Effector memory CD4-positive, alpha-beta T cell (primary cell): ENCODE data around the gene TMEM132A.
"Not testable (repeated sequence)": the region's sequence is repeated elsewhere in the genome, so short reads cannot be mapped to it uniquely, and the experiment has no call there.

Experiments
- DNase-seq, 3 donors: peaks; one replicate each; pipeline ENCODE4 v3.0.0-alpha.2; 2020
- H3K27ac ChIP-seq: 2 replicates; pipeline ENCODE4 v1.7.0; 2013; ENCODE audit warnings: mild to moderate bottlenecking, low read length, moderate library complexity; ENCODE audit not compliant: insufficient read depth, poor library complexity, severe bottlenecking
- H3K27me3 ChIP-seq: replicated peaks from 2 replicates; pipeline ENCODE4 v1.7.0; 2013; ENCODE audit warnings: mild to moderate bottlenecking, low read length; ENCODE audit not compliant: insufficient read depth, control insufficient read depth, poor library complexity, severe bottlenecking
- H3K36me3 ChIP-seq: 2 replicates; pipeline ENCODE4 v1.7.0; 2013; ENCODE audit warnings: mild to moderate bottlenecking, low read length, moderate library complexity; ENCODE audit not compliant: control insufficient read depth, insufficient read depth
- H3K4me1 ChIP-seq: 2 replicates; pipeline ENCODE4 v1.7.0; 2013; ENCODE audit warnings: low read length, mild to moderate bottlenecking; ENCODE audit not compliant: control insufficient read depth, insufficient read depth, poor library complexity, severe bottlenecking
- H3K4me3 ChIP-seq: 2 replicates; pipeline ENCODE4 v1.7.0; 2013; ENCODE audit warnings: low read length, low read depth, mild to moderate bottlenecking; ENCODE audit not compliant: insufficient read depth, poor library complexity, severe bottlenecking
- H3K9me3 ChIP-seq: 2 replicates; pipeline ENCODE4 v1.7.0; 2013; ENCODE audit warnings: mild to moderate bottlenecking, low read length, moderate library complexity; ENCODE audit not compliant: control insufficient read depth

TMEM132A gene

GRCh38 chr11:60905551-60906113 is 18.6 kb upstream of the TMEM132A start:
- Histone ChIP-seq H3K27me3 (no peaks in the 10 kb centered on the region), H3K4me3 (peak overlapping the region; percentile 77), H3K9me3 (no peaks in the 10 kb centered on the region), H3K27ac (peak overlapping the region; percentile 88), H3K4me1 (peaks cover 18% of the 10 kb centered on the region), H3K36me3 (peaks cover 31% of the 10 kb centered on the region)
- no peak for DNase-seq

GRCh38 chr11:60906132-60906972 is 17.9 kb upstream of the TMEM132A start, which contains the start of gene PRPF19:
Gene PRPF19 (minus strand): TSS chr11:60906585. CDS start chr11:60906382, 203 bp downstream.
- peaks cover 18% of the 10 kb centered on the region for H3K4me1 ChIP-seq
- peak within 1 kb of the TSS; percentile 88 for H3K27ac ChIP-seq
- DNase-seq, result peak; percentile 94 to 99 (median 99)
- H3K36me3 ChIP-seq, result peaks cover 24% of the 10 kb centered on the region
- H3K4me3 ChIP-seq, result peak within 1 kb of the TSS; percentile 77
- no peaks in the 10 kb centered on the region for H3K9me3 ChIP-seq
- no peaks in the 10 kb centered on the region for H3K27me3 ChIP-seq

- Histone ChIP-seq H3K4me3 (no peak overlapping the region), H3K4me1 (peaks cover 25% of the 10 kb centered on the region), H3K27me3 (no peaks in the 10 kb centered on the region), H3K9me3 (no peaks in the 10 kb centered on the region), H3K36me3 (no peaks in the 10 kb centered on the region), H3K27ac (no peak overlapping the region)
- DNase-seq, result no peak
Observed at GRCh38 chr11:60908803-60909202, 15.5 kb upstream of the TMEM132A start.

- H3K4me3 ChIP-seq, H3K36me3 ChIP-seq, H3K9me3 ChIP-seq, DNase-seq, H3K27ac ChIP-seq, H3K27me3 ChIP-seq: not testable (repeated sequence)
- peaks cover 22% of the 10 kb centered on the region for H3K4me1 ChIP-seq
Observed at GRCh38 chr11:60909680-60910280, 14.5 kb upstream of the TMEM132A start.

GRCh38 chr11:60910281-60910687 is 14.0 kb upstream of the TMEM132A start:
- peaks cover 22% of the 10 kb centered on the region for H3K4me1 ChIP-seq
- DNase-seq, result no peak
- no peaks in the 10 kb centered on the region for H3K27me3 ChIP-seq
- H3K4me3 ChIP-seq, result no peak overlapping the region
- H3K27ac ChIP-seq, result no peak overlapping the region
- no peaks in the 10 kb centered on the region for H3K9me3 ChIP-seq
- H3K36me3 ChIP-seq, result no peaks in the 10 kb centered on the region

- Histone ChIP-seq H3K4me1 (peaks cover 20% of the 10 kb centered on the region), H3K27ac (no peak overlapping the region)
Observed at GRCh38 chr11:60910711-60911380, 13.4 kb upstream of the TMEM132A start.

GRCh38 chr11:60912223-60912850 is 11.9 kb upstream of the TMEM132A start:
- no peak overlapping the region for H3K27ac ChIP-seq
- H3K27me3 ChIP-seq, result no peaks in the 10 kb centered on the region
- H3K4me3 ChIP-seq, result no peak overlapping the region
- no peaks in the 10 kb centered on the region for H3K36me3 ChIP-seq
- peaks cover 22% of the 10 kb centered on the region for H3K4me1 ChIP-seq
- no peak for DNase-seq
- H3K9me3 ChIP-seq, result no peaks in the 10 kb centered on the region

More at GRCh38 chr11:60910711-60911380, 13.4 kb upstream of the TMEM132A start:
- Histone ChIP-seq H3K4me3 (no peak overlapping the region), H3K27me3 (no peaks in the 10 kb centered on the region), H3K36me3 (no peaks in the 10 kb centered on the region), H3K9me3 (no peaks in the 10 kb centered on the region)
- DNase-seq, result no peak

GRCh38 chr11:60912851-60913528 is 11.3 kb upstream of the TMEM132A start:
- Histone ChIP-seq H3K9me3 (no peaks in the 10 kb centered on the region), H3K27me3 (no peaks in the 10 kb centered on the region), H3K4me3 (peak overlapping the region; percentile 89), H3K4me1 (peaks cover 22% of the 10 kb centered on the region), H3K36me3 (no peaks in the 10 kb centered on the region), H3K27ac (peak overlapping the region; percentile 99)
- no peak for DNase-seq
